PFSK-1 (cell line): Measurements from ENCODE around the gene KIF26B.

ENCODE experiments used
- FOXP2 ChIP-seq: optimal IDR thresholded peaks from 2 replicates; pipeline ENCODE3; 2011; ENCODE audit warnings: borderline replicate concordance, control low read depth, inconsistent platforms; ENCODE audit not compliant: insufficient read depth; ENCODE audit errors: extremely low read length, extremely low read depth
- POLR2AphosphoS5 ChIP-seq: IDR thresholded peaks from 2 replicates; pipeline ENCODE4 v1.6.1; 2012; ENCODE audit warnings: low read depth, mild to moderate bottlenecking, control low read depth, low read length, moderate library complexity
- SIN3A ChIP-seq: IDR thresholded peaks from 2 replicates; pipeline ENCODE4 v1.6.1; 2012; ENCODE audit warnings: mild to moderate bottlenecking, low read length, moderate library complexity, borderline replicate concordance; ENCODE audit not compliant: insufficient read depth
- TAF1 ChIP-seq: IDR thresholded peaks from 2 replicates; pipeline ENCODE4 v1.6.1; 2012; ENCODE audit warnings: low read length, control low read depth, borderline replicate concordance; ENCODE audit not compliant: insufficient read depth
- TF ChIP-seq, protein P1 (sequence below), 2 experiments: IDR thresholded peaks; 2 replicates each; pipeline versions ENCODE4 v1.6.1 to v1.8.0; 2011 to 2012; ENCODE audit warnings: low read depth in 2 of 2, low read length in 2 of 2, control low read depth in 1 of 2, inconsistent platforms in 1 of 2, mild to moderate bottlenecking in 1 of 2, moderate library complexity in 1 of 2; ENCODE audit not compliant: insufficient read depth in 1 of 2

KIF26B gene

DNA sequence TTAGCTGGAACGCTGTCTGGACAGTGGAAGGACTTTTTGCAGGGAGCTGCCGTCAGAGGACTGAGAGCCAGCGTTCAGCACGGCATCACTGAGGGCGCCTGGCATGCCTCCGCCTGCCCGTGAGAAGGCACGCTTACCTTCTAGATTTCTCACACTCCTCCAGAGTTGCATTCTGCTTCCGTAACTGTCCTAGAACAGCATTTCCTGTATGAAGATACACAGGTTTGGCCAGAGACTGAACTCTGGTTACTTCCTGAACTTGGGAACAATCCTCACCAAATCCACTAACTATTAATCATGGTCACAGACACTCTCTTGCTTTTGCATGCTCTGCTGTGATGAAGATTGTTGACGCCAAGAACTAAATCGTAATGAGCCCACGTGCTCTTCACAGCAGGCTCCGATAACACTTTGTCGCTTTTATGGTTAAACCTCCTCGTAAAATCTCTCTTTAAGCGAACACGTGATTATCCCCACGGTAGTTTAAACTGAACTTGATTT lies 93.5 kb downstream of the KIF26B start:
- TF ChIP-seq, protein P1, sequence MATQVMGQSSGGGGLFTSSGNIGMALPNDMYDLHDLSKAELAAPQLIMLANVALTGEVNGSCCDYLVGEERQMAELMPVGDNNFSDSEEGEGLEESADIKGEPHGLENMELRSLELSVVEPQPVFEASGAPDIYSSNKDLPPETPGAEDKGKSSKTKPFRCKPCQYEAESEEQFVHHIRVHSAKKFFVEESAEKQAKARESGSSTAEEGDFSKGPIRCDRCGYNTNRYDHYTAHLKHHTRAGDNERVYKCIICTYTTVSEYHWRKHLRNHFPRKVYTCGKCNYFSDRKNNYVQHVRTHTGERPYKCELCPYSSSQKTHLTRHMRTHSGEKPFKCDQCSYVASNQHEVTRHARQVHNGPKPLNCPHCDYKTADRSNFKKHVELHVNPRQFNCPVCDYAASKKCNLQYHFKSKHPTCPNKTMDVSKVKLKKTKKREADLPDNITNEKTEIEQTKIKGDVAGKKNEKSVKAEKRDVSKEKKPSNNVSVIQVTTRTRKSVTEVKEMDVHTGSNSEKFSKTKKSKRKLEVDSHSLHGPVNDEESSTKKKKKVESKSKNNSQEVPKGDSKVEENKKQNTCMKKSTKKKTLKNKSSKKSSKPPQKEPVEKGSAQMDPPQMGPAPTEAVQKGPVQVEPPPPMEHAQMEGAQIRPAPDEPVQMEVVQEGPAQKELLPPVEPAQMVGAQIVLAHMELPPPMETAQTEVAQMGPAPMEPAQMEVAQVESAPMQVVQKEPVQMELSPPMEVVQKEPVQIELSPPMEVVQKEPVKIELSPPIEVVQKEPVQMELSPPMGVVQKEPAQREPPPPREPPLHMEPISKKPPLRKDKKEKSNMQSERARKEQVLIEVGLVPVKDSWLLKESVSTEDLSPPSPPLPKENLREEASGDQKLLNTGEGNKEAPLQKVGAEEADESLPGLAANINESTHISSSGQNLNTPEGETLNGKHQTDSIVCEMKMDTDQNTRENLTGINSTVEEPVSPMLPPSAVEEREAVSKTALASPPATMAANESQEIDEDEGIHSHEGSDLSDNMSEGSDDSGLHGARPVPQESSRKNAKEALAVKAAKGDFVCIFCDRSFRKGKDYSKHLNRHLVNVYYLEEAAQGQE (IDR thresholded peaks at IDR 0.05; ENCODE audit: insufficient read depth in 1 of 2, low read depth in 2 of 2, low read length in 2 of 2) = no peak
- TF ChIP-seq SIN3A (no peak), FOXP2 (no peak), POLR2AphosphoS5 (no peak), TAF1 (no peak)

DNA sequence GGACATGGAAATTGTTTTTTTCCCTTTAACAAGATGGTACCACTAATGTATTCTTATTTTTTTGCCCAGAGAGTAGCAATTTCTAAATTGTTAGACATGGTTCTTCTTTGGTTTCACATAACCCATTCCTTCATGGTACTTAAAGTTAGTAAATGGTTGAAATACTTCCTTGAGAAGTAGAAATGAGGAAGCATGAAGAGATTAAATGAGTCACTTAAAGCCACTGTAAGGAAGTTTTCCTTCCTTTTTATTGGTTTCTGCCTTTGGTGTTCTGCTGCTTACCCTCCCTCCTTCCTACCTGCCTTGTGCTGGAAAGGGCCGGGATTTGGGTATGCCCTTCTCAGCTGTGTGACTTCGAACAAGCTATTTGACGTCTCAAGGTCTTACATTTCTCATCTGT lies 101.0 kb downstream of the KIF26B start:
- no peak for TF ChIP-seq SIN3A
- TF ChIP-seq POLR2AphosphoS5 = no peak
- TF ChIP-seq, protein P1 (IDR thresholded peaks at IDR 0.05; ENCODE audit: insufficient read depth in 1 of 2, low read depth in 2 of 2, low read length in 2 of 2) = no peak
- TF ChIP-seq FOXP2 = no peak
- no peak for TF ChIP-seq TAF1

- TF ChIP-seq, protein P1 (IDR thresholded peaks at IDR 0.05; ENCODE audit: insufficient read depth in 1 of 2, low read depth in 2 of 2, low read length in 2 of 2) = no peak
- TF ChIP-seq TAF1 (no peak), SIN3A (no peak), POLR2AphosphoS5 (no peak), FOXP2 (no peak)
Observed at GRCh38 chr1:245256528-245256927, 101.7 kb downstream of the KIF26B start.

DNA sequence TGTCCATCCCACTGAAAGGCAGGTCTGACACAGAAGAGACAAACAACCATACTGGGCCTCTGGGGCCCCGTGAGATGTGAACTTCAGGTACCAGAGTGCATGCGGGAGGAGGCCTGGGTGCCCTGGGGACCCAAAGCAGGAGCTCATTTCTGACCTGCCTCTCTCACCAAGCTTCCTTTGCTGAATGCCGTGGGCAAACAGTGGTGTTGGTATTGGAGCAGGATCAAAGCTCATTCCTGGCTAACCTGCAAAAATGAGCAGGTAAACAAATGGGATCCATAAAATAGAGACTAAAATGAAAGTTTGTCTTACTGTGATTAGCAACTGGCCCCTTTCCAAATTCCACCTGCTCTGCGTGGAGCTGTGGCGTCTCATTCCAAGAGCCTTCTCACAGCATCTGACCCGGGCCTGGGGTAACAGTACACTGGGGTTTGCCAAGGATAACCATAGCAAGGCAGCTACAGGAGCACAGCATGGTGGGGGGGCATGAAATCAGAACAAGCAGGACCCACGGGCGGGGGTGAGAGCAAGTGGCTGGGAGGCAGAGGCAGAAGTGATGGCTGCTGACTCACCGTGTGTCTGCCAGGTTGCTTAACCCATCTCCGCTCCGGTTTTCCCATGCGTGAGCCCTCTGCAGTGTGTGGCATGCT lies 103.6 kb downstream of the KIF26B start:
- no peak for TF ChIP-seq TAF1
- no peak for TF ChIP-seq FOXP2
- TF ChIP-seq, protein P1 (IDR thresholded peaks at IDR 0.05; ENCODE audit: insufficient read depth in 1 of 2, low read depth in 2 of 2, low read length in 2 of 2) = no peak
- no peak for TF ChIP-seq POLR2AphosphoS5
